HG03457 (cell line): Measurements from ENCODE around the gene CATSPER3.

Experiments used
- ATAC-seq: cut with Tn5 transposase; IDR thresholded peaks from one replicate; pipeline ENCODE4 v1.9.1; 2021; ENCODE audit warnings: moderate number of reproducible peaks; ENCODE audit not compliant: unreplicated experiment

Gene CATSPER3

GRCh38 chr5:135027697-135028615 is 60.2 kb downstream of the CATSPER3 start:
- ATAC-seq, result no peak

- ATAC-seq, result no peak
These were observed 61.2 kb downstream of the CATSPER3 start for GRCh38 chr5:135028791-135029476.

- no peak for ATAC-seq
These were observed 61.9 kb downstream of the CATSPER3 start for GRCh38 chr5:135029477-135030122.

GRCh38 chr5:135030123-135030955 is 62.6 kb downstream of the CATSPER3 start:
- ATAC-seq, result no peak

DNA sequence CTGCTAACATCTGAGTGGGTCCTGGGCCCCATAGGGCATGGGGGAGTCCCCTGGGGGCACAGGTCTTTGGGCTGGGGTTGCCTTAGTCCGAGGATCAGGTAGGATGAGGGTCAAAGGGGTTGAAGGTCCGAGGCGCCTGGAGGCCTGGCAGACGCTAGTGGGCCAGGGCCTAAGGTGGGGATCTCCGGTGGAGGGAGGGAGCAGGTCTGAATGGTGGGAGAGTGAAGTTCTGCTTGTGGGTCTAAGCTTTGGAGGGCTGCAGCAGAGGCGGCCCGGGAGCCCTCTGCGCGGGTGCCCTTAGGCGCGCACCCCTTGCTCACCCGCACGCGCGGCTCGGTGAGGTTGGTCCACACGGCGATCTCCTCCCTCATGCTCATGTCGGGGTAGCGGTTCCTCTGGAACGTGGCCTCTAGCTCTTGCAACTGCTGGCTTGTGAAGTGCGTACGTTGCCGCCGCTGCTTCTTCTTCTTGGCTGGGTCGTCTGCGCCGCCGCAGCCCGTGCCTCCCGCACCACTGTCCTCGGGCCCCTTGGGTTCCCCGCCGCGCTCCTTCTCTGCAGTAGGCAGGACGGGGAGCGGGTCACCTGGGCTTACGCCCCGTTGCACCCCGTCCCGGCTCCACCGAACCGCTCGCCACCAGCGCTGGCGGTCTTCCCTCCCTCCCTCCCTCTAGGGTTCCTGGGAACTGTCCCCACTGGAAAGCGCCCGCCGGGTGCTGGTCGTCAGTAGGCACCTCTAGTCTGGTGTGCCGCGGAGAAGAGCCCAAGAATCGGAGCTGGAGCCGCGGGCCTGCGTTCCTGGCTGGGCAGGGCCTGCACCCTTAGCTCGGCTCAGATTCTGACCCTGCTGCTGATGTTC is 63.5 kb downstream of the CATSPER3 start:
- ATAC-seq, result no peak

- no peak for ATAC-seq
These were observed 64.3 kb downstream of the CATSPER3 start for GRCh38 chr5:135031813-135032694.

DNA sequence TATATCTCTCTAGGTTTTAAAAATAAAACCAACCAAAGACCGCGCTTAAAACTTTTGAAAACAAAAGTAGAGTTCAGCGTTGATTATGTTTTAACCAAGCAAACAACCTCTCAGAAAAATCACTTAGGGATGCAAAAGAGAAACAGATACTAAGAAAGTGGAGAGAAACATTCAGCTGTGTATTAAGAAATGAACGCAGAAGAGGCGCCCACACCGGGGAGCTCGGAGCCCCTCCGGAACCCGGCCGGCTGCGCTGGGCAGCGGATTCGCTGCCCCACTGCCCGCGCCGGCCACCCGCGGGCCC is 64.9 kb downstream of the CATSPER3 start:
- ATAC-seq, result no peak

DNA sequence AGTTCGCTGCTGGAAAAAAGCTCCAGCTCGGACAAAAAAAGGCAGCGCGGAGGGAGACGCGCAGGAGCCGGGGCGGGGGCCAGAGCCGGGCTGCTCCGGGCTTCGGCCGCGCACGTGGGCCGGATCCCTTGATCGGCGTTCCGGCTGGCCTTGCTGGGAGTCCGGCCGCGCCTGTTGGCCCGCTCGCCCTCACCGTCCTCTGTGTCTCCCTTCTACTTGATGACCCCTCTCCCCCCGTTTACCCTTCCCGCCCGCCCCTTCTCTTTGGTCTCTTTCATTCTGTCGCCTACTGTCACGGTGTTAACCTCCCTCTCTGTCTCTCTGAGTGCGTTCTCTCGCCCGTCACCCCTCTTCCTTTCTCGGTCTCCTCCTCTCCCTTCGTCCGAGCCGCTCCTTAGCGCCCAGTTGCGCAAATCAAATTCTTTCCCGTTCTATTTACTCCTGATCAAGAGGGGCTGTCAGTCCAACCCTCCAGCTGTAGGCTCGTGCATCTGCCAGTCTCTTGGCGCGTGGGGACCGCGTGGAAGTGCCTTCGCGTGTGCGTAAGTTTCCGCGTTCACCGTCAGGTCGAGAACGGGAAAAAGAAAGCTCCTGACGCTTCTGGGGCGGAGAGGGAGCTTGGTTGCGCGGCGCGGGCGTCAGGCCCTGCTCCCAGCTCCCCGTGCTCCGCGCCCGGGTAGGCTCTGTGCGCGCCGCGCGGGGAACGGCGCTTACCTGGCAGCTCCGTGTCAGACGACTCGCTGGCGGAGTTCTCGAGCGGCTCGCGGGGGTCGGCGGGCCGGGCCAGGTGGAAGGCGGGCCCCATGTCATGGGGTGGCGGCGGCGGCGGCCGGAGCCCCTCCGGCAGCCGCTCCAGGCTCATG is 65.5 kb downstream of the CATSPER3 start:
- no peak for ATAC-seq

DNA sequence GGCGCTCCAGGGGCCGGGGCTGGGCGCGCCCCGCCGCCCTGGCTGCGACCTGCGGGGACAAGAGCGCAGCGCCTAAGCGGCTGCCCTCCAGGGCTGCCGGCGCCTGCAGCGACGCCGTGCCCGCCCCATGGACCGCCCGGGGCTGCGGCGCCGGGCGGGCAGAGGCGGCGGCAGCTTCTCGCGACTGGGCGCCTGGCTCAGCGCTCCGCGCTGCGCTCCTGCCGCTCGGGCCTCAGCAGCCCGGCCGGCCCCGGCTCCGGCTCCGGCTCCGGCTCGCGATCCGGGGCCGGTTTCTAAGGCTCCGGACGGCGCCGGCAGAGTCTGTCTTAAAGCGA is 66.2 kb downstream of the CATSPER3 start, which contains the start of gene PITX1:
TSS of gene PITX1 (minus strand) at position 328 of the 335 bp plus-strand sequence. CDS start 347 bp downstream, outside the sequence.
- ATAC-seq, result no peak

- no peak for ATAC-seq
These were observed 66.7 kb downstream of the CATSPER3 start for GRCh38 chr5:135034236-135034962.

DNA sequence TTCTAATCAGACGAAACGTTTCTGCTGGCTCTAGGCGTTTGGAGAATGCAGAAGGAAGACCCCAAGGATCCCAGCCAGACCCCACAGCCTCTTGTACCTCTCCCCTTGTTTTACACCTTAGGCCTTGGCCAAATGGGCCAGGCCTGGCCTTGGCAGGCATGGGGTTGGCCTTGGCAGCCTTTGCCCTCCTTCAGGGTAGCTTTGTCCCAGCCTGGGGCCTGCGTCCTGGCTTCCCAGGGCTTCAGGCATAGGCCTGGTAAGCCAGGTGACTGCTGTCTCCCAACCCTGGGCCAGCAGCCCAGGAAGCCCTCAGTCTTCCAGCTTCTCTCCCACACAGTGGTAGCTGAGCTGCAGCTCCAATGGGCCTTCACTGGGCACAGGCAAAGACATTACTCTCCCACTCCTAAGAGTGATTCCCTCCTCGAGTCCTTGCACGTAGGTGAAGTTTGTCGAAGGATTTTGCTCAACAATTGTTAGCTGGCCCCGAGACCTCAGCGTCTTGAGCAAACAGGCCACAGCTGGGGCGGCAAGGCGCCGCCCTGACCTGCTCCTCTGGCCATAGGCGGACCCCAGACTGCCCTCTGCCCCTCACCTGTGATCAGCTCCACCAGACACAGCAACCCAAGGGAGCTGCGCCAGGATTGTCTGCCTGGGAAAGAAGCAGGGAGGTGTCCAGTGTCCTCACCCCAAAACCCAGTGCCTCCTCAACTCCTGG is 67.4 kb downstream of the CATSPER3 start:
- no peak for ATAC-seq

- ATAC-seq, result no peak
These were observed 67.9 kb downstream of the CATSPER3 start for GRCh38 chr5:135035678-135036030.

DNA sequence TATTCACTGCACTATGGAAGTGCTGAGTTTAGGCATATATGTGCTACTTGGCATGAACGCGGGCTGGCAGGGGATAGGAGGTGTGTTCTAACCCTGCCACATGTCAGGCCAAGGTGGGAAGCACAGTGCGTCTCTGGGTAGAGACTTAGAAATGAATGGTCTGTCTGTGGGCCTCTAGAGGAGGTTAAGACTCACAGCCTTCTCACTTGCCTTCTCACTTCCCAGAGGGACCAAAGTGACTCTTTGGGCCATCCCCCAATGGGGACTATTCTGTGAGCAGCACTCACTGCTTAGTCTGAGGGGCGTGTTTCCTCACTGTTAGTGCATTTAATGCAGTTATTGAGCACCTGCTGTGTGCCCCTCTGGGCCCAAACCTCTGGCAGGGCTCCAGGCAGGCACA is 68.7 kb downstream of the CATSPER3 start:
- no peak for ATAC-seq

DNA sequence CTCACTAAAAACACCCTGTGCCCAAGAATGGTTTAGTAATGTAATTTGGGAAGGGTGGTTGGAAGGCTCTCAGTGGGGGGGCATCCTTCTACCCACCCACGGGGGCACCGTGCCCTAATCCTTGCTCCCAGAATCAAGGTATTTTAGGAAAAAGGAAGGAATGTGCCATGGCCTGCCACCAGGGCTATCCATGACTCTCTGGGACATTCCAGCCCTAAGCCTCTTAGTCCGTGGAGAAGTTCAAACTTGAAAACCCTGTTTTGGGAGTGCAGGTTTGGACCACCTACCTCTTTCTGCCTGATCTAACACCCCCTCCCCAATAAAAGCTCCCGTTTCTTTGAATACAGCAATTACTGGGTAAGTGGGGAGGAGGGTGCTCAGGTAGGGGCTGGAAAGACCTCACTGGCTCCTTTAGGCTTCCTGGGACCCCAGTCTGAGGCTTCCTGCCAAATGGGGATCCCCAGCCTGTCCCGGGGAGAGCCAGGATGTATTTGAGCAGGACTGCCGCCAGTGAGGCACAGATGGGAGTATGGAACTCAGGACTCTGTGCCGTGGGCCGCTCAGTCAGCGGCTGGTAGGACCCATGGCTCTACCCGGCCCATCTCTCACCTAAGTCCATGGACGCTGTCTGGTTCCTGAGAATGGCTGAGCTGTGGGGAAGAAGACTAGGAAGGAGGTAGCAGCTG is 70.0 kb downstream of the CATSPER3 start:
- ATAC-seq, result no peak

DNA sequence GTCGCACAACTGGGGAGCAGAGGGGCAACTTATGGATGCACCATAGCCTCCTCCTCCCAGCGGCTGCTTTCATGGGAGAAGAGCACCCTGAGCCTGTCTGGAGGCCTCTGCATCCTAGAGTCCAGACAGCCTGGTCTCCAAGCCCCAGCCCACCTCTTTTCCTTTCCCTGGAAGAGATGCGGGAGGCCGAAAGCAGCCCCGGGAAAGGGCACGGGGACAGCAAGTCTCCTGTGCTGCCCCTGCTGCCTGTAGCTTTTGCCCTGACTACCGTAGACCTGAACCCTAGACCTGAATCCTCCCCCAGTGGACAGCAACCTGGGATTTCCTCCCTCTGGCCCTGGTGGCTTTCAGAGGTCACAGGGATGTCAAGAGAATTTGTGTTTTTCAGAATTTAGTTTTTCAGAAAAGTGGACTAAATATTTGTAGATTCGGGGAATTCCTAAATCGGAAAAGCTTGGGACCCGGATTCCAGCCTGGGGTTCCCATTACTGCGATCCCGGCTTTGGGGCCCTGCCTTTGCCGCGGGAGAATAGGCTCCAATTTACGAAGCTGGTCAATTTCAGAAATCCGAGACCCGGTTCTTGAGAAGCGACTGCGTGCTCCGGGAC is 70.6 kb downstream of the CATSPER3 start:
- ATAC-seq, result no peak

GRCh38 chr5:135038813-135039270 is 71.1 kb downstream of the CATSPER3 start:
- ATAC-seq, result no peak
